Measurements from ENCODE around the gene TBCD.

Gene TBCD

GRCh38 chr17:82807101-82807500, 55.2 kb downstream of the TBCD start:
- TF ChIP-seq POLR2A (IDR thresholded peaks at IDR 0.05; ENCODE audit: extremely low read depth, insufficient read length) (no peak), CTCF (IDR thresholded peaks at IDR 0.05; ENCODE audit: low read depth, low read length) (no peak), MAX (IDR thresholded peaks at IDR 0.05; ENCODE audit: low read depth, low read length) (no peak), MYC (IDR thresholded peaks at IDR 0.05; ENCODE audit: low read depth, low read length) (no peak)
- no peak for DNase-seq (ENCODE audit: low read depth)
- H3K4me3 ChIP-seq (ENCODE audit: low read depth, low read length), result no peak overlapping the region

- TF ChIP-seq CTCF (IDR thresholded peaks at IDR 0.05; ENCODE audit: low read depth, low read length), result no peak
- no peak for TF ChIP-seq POLR2A (IDR thresholded peaks at IDR 0.05; ENCODE audit: extremely low read depth, insufficient read length)
- DNase-seq (ENCODE audit: low read depth), result no peak
- H3K4me3 ChIP-seq (ENCODE audit: low read depth, low read length), result no peak overlapping the region
Observed at GRCh38 chr17:82807562-82807961, 55.7 kb downstream of the TBCD start.

GRCh38 chr17:82808006-82808405, 56.1 kb downstream of the TBCD start:
- DNase-seq (ENCODE audit: low read depth), result no peak
- no peak overlapping the region for H3K4me3 ChIP-seq (ENCODE audit: low read depth, low read length)
- TF ChIP-seq MYC (IDR thresholded peaks at IDR 0.05; ENCODE audit: low read depth, low read length) (no peak), MAX (IDR thresholded peaks at IDR 0.05; ENCODE audit: low read depth, low read length) (no peak), POLR2A (IDR thresholded peaks at IDR 0.05; ENCODE audit: extremely low read depth, insufficient read length) (no peak), CTCF (IDR thresholded peaks at IDR 0.05; ENCODE audit: low read depth, low read length) (no peak)

- TF ChIP-seq CTCF (IDR thresholded peaks at IDR 0.05; ENCODE audit: low read depth, low read length) (no peak), POLR2A (IDR thresholded peaks at IDR 0.05; ENCODE audit: extremely low read depth, insufficient read length) (no peak), MAX (IDR thresholded peaks at IDR 0.05; ENCODE audit: low read depth, low read length) (no peak), MYC (IDR thresholded peaks at IDR 0.05; ENCODE audit: low read depth, low read length) (no peak)
- no peak for DNase-seq (ENCODE audit: low read depth)
Observed at GRCh38 chr17:82808921-82809905, 57.3 kb downstream of the TBCD start.

GRCh38 chr17:82810644-82811430, 59.0 kb downstream of the TBCD start:
- TF ChIP-seq MAX (IDR thresholded peaks at IDR 0.05; ENCODE audit: low read depth, low read length) (no peak), CTCF (IDR thresholded peaks at IDR 0.05; ENCODE audit: low read depth, low read length) (no peak), POLR2A (IDR thresholded peaks at IDR 0.05; ENCODE audit: extremely low read depth, insufficient read length) (no peak), MYC (IDR thresholded peaks at IDR 0.05; ENCODE audit: low read depth, low read length) (no peak)
- DNase-seq (ENCODE audit: low read depth), result no peak
- no peak overlapping the region for H3K4me3 ChIP-seq (ENCODE audit: low read depth, low read length)

More at GRCh38 chr17:82808921-82809905, 57.3 kb downstream of the TBCD start:
- H3K4me3 ChIP-seq (ENCODE audit: low read depth, low read length), result no peak overlapping the region

All from NB4 (cell line).